Stimulated activated CD4-positive, alpha-beta T cell treated with anti-CD3 and anti-CD28 coated beads, Interleukin-1b, Interleukin-23, amount 100 ng/mL, for 24 hours (primary cell): ENCODE data around the gene C4BPB.
A peak's percentile ranks its signal among the peaks of the same experiment; 100 is the strongest.

Source experiments
- DNase-seq, 4 experiments: peaks; one replicate each; pipeline ENCODE4 v3.0.0-alpha.2; 2020; ENCODE audit warnings: low read depth in 4 of 4, low spot score in 1 of 4

C4BPB gene

DNA sequence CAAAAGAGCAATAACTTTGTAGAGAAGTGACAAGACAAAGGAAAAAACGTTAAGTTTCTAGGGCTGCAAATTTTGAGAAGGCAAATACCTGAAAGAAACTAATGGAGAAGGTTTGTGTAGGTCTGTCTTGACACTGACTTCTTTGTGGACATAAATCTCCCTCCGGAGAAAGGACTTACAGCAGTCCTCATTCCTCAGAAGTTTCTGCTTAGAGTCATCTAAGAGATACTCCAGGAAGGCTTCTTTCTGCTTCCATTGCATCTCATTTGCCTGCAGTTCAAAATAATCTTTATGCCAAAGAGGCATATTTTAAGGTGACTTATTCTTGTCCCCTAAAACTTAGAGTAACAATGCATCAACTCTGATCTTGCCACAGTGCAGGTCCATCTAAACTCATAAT lies 4.4 kb upstream of the C4BPB start:
- no peak for DNase-seq

- DNase-seq, result peak; percentile 16 to 30 (median 22)
These were observed 3.9 kb upstream of the C4BPB start for GRCh38 chr1:207084701-207085180.

DNA sequence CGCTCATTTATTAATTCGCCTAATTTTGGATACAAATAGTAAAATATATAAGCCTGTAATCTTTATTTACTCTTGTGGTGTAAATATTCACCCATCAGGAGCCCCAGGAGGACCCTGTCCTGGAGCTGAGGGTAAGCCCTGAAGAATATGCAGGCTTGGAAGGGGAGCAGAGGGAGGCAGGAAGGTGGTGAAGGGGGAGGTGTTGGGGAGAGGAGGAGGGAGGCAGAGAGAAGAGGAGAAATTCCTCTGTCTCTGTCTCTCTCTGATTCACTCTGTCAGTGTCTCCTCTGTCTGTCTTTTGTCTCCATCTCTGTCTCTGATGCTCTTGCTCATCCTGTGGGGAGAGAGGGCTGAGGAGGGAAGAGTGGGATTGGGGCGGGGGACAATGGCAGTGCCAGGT lies 2.8 kb upstream of the C4BPB start:
- DNase-seq, result no peak

DNA sequence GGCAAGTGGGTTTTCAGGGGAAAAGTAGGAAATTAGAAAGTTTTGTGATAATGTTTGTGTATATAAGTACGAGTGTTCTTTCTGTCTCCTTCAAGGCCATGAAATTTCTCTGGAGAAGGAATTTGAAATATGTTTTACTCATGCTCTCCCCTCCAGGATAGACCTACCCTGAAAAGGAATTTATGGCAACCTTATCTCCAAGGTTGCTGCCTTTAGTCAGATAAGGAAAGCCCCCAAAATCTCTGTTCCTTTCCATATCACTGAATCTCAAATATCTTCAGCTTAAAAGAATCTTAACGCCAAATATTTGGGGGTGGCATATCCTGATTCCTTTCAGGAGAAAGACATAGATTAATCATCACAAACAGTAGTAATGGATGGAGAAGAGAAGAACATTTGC lies 499 bp upstream of the C4BPB start:
- no peak for DNase-seq

GRCh38 chr1:207089627-207090355 lies 1.1 kb downstream of the C4BPB start:
- no peak for DNase-seq

DNA sequence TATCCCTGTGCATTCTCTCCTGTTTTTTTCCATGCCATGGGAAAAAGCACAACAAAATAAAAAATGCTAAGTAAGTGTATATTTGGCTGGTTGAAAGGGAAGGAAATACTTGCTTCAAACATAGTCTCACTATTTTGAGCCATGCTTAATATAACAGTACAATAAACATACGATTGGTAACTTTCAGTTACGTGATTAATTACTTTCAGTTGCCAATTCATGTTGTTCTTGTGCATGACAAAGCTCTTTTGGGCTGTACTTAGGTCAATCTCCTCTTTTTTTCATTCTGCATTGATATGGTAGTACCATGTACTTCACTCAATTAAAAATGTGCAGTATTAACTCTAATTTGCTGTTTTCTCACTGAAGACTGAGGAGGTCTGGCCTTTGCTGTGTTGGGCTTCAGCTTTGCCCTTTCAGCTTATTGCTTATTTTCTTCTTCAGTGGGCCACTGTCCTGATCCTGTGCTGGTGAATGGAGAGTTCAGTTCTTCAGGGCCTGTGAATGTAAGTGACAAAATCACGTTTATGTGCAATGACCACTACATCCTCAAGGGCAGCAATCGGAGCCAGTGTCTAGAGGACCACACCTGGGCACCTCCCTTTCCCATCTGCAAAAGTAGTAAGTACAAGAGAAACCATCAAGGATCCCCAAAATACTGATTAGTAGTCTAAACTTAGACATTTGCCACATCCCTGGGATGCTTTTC lies 2.7 kb downstream of the C4BPB start:
- DNase-seq, result no peak

- no peak for DNase-seq
These were observed 5.3 kb downstream of the C4BPB start for GRCh38 chr1:207093944-207094343.

GRCh38 chr1:207097871-207098324 lies 9.2 kb downstream of the C4BPB start:
- DNase-seq, result peak in 2 of 4 experiments; percentile 9 to 23

DNA sequence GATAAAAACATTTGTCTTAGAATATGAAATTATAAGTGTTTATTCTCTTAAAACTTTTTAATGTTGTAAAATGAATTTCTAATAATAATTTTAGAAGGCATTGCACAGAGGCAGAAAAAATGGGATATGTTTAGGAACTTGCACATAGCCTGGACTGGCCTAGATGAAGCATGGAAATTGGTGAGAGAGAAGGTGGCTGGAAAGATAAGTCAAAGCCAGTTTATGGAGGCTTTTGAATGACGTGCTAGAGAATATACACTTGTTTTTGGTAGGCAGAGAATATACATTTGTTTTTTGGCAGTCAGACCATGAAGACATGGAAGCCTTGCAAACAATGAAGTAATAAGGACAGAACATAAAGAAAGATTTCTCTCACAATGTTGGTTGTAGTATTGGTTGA lies 13.1 kb downstream of the C4BPB start:
- DNase-seq, result no peak

- no peak for DNase-seq
These were observed 13.5 kb downstream of the C4BPB start for GRCh38 chr1:207102146-207102545.

DNA sequence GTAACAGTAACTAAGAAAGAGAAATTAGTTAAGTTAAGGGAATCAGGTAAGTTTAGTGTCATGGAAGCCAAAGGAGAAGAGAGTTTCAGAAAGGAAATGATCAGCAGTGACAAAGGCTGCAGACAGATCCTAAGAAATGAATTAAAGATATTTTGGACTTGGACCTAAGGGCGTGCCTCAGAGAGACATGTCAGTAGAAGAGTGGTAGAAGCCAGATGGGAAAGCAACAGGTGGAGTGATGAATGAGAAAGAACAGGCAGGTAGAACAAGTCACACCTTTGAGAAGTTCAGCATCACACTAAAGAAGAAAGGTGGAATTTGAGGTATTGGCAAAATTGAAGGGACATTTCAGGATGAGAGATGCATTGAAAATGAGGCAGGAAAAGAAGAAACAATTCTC lies 14.0 kb downstream of the C4BPB start:
- no peak for DNase-seq

GRCh38 chr1:207103892-207104373 lies 15.3 kb downstream of the C4BPB start, which contains the start of gene C4BPA:
Gene C4BPA, plus strand, starts transcription at chr1:207104233. Its CDS starts 8,793 bp downstream, at chr1:207113026.
- no peak for DNase-seq

DNA sequence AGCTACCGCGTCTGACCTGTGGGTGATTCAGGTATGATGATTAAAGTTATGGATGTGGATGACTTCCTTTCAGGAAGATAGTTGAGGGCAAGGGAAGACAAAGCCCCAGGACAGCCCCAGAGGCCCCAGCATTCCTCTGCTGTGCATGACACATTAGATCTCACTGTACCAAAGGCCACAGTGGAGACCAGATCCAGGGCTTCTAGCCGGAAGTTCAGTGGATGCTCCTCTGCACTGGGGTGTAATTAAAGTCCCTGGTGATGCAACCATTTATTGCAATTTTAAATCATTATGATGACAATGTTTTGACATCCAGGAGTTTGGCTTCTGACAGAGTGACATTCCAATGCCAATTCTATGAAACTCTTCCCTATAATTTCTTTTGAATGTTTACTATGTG lies 20.3 kb downstream of the C4BPB start:
- DNase-seq, result no peak

- DNase-seq, result no peak
These were observed 24.1 kb downstream of the C4BPB start for GRCh38 chr1:207112616-207113296.

DNA sequence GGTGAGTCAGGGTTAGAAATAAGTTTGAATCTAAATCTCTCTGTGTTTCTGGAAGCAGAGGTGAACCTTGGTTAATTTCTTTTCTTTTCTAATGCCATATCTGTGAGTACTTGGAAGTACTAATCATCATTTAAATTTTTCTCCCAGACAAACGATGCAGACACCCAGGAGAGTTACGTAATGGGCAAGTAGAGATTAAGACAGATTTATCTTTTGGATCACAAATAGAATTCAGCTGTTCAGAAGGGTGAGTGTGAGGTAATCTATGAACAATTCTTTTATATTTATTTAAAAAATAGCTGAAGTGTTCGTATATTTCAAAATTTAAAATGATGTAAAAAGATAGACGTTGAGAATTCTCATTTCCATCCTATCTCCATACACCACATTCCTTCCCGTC lies 26.6 kb downstream of the C4BPB start:
- DNase-seq, result no peak

- no peak for DNase-seq
These were observed 35.7 kb downstream of the C4BPB start for GRCh38 chr1:207124389-207124788.

DNA sequence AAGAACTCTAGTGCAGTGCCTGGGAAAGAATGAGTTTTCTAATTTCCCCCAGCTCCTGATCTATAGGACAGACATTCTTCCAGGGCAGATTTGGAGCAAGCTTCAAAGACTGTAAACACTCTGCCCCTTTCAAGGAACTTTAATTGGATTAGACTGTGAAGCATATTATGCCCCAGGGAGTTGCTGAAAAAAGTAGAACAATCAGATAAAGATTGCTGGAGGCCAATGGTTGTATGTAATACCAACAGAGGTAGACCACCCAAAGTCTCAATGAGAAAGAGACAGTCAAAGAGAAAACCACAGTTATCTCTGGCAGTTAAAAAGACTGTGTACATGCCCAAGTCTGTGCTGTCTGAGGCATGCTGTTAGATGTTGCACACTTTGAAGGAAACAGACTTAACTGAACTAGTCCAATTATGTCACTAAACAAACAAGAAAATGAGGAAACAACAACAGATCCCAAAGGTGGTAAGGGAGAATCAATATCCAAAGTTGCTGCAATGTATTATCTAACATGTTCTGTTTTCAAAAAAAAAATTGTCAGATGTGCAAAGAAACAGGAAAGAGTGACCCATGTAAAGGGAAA lies 39.8 kb downstream of the C4BPB start:
- no peak for DNase-seq

DNA sequence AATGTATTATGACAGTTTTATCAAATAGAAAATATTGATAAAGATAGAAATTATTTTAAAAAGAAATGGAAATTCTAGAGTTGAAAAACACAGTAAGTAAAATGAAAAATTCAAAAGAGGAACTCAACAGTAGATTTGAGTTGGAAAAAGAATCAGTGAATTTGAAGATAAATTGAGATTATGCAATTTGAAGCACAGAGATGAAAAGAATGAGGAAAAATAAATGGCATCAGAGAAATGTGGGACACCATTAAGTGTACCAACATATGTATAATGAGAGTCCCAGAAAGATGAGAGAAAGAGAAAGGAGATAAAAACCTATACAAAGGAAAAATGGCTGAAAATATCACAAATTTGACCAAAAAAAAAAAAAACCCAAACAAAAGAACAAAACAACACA lies 40.4 kb downstream of the C4BPB start:
- no peak for DNase-seq

GRCh38 chr1:207130252-207131036 lies 41.8 kb downstream of the C4BPB start:
- no peak for DNase-seq

DNA sequence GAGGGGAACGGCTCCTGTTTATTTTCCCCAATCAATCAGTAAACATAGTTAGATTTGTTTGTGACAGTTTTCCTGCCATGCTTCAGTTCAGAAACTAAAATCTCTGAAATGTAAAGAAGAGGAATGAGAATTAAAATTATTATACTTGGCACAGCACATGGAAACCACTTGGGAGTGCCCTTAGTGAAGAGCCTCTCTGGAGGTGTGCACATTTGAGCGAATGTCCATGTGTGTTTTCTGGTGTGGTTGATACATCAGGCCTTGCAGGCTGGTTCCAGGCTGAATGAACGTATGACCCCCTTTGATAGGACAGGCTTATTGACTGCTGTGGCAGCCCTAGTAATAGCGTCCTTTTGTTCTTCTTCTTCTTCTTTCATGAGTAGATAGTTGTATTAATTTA lies 42.5 kb downstream of the C4BPB start:
- no peak for DNase-seq

- no peak for DNase-seq
These were observed 45.9 kb downstream of the C4BPB start for GRCh38 chr1:207134581-207134980.
